Measurements from ENCODE around the gene UCP2. TPM values are rescaled to one million over a fixed set of nuclear protein-coding genes. Genes with fewer than 3 reads are reported as not detected.
A peak's percentile ranks its signal among the peaks of the same experiment; 100 is the strongest.

Gene UCP2
- total and polyA plus RNA-seq, 9 of the 15 experiments (the other 6 are each of a cell fraction or from before 2014, with no cell fraction given): 19.2 to 216 (median 87.9) TPM

DNA sequence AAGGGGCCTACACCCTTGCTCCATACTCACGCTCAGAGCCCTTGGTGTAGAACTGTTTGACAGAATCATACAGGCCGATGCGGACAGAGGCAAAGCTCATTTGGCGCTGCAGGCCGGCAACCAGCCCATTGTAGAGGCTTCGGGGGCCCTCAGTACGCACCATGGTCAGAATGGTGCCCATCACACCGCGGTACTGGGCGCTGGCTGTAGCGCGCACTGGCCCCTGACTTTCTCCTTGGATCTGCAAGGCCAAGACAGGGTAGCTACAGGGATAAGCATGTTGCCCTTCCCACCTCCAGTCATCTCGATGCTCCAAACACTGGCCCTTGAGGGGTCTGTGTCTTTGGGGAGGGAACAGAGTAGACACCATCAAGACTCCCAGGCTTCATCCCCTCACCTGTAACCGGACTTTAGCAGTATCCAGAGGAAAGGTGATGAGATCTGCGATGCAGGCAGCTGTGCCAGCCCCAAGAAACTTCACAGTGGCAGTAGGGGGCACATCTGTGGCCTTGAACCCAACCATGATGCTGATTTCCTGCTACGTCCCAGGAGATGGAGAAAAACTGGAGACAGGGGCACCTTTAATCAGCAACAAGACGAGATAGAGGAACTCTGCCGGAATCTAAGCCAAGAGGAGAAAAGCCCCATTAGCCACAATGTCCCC, 4.7 kb downstream of the UCP2 start:
- FAIRE-seq: no peak
- H3K9ac ChIP-seq (ENCODE audit: insufficient read depth in 1 of 2, low read depth in 2 of 2, low read length in 2 of 2): peak overlapping the region in 1 of 2 experiments; percentile 31; a peak in 1 of 4 replicates
- peaks cover 3% of the 10 kb centered on the region for H3K9me1 ChIP-seq (ENCODE audit: control insufficient read depth, insufficient read depth, low read length)
- no peak for DNase-seq (ENCODE audit: extremely low read depth in 1 of 4, low spot score in 3 of 4)
- H3K79me2 ChIP-seq (ENCODE audit: control insufficient read depth, insufficient read depth, low read length): peaks cover 45% of the 10 kb centered on the region
- no peak overlapping the region for H3K4me3 ChIP-seq
- peak; percentile 65 for TF ChIP-seq RBFOX2 (IDR thresholded peaks at IDR 0.05; ENCODE audit: low read depth, low read length)
- no peak for TF ChIP-seq REST (IDR thresholded peaks at IDR 0.05; ENCODE audit: borderline replicate concordance)
- TF ChIP-seq REST (CRISPR knock-in tag; IDR thresholded peaks at IDR 0.05; ENCODE audit: low read depth): no peak
- TF ChIP-seq, protein P1, sequence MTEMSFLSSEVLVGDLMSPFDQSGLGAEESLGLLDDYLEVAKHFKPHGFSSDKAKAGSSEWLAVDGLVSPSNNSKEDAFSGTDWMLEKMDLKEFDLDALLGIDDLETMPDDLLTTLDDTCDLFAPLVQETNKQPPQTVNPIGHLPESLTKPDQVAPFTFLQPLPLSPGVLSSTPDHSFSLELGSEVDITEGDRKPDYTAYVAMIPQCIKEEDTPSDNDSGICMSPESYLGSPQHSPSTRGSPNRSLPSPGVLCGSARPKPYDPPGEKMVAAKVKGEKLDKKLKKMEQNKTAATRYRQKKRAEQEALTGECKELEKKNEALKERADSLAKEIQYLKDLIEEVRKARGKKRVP (CRISPR knock-in tag; IDR thresholded peaks at IDR 0.05): no peak
- TF ChIP-seq ZNF766 (CRISPR knock-in tag; conservative IDR thresholded peaks at IDR 0.05): no peak
- no peak for TF ChIP-seq ZNF780A (CRISPR knock-in tag; IDR thresholded peaks at IDR 0.05)
- TF ChIP-seq POLR2G (IDR thresholded peaks at IDR 0.05; ENCODE audit: low read depth, low read length): peak; percentile 41; the same call in 1 of the 2 replicates
- TF ChIP-seq FOXA1 (IDR thresholded peaks at IDR 0.05; ENCODE audit: borderline replicate concordance): no peak
- ATAC-seq: no peak
- peaks cover 32 to 65% of the 10 kb centered on the region in 2 experiments for H3K4me1 ChIP-seq (replicated peaks in 1 of 2; ENCODE audit: control insufficient read depth in 2 of 2, insufficient read depth in 2 of 2, low read length in 2 of 2)
- H3K4me2 ChIP-seq (ENCODE audit: insufficient read depth, low read length): no peak overlapping the region
- in situ Hi-C loops (cut with MboI): no loop called here
- H3K27ac ChIP-seq (ENCODE audit: extremely low read depth, low read depth, low read length): no peak overlapping the region
- H3K36me3 ChIP-seq (ENCODE audit: control insufficient read depth, insufficient read depth, low read length): peaks cover 78% of the 10 kb centered on the region
- H3K27me3 ChIP-seq (ENCODE audit: control insufficient read depth in 2 of 2, insufficient read depth in 2 of 2, low read length in 2 of 2): no peaks in the 10 kb centered on the region
- ChIA-PET CTCF (ENCODE audit: low intra/inter-chr PET ratio) (interaction anchor here (0.7 kb wide), 1 partner anchor 14 kb away, joined by 3 read pairs; no protein-coding TSS in a partner anchor), POLR2A (interaction anchor here (1.2 to 5.8 kb wide), 3 partner anchors 6 to 108 kb away, joined by 3 to 54 read pairs (median 9); no protein-coding TSS in a partner anchor)
- no peaks in the 10 kb centered on the region for H3K9me3 ChIP-seq (replicated peaks; ENCODE audit: control insufficient read depth, insufficient read depth, low read depth, low read length)
- no peak overlapping the region for H2AFZ ChIP-seq (ENCODE audit: low read depth, low read length)
- H4K20me1 ChIP-seq (replicated peaks; ENCODE audit: control insufficient read depth, insufficient read depth, low read length): peaks cover 11% of the 10 kb centered on the region
- BruUV-seq (replicated peaks): no TSS peak
- WGBS (ENCODE audit: insufficient coverage, low coverage, missing lambda C conversion rate): 95% methylated on average over 16 of the region's 18 CpGs
- intact Hi-C loops (cut with micrococcal nuclease): no loop called here

All from K562 (cell line).